ENCODE measurements around the gene NLRP5.

The NLRP5 gene

DNA sequence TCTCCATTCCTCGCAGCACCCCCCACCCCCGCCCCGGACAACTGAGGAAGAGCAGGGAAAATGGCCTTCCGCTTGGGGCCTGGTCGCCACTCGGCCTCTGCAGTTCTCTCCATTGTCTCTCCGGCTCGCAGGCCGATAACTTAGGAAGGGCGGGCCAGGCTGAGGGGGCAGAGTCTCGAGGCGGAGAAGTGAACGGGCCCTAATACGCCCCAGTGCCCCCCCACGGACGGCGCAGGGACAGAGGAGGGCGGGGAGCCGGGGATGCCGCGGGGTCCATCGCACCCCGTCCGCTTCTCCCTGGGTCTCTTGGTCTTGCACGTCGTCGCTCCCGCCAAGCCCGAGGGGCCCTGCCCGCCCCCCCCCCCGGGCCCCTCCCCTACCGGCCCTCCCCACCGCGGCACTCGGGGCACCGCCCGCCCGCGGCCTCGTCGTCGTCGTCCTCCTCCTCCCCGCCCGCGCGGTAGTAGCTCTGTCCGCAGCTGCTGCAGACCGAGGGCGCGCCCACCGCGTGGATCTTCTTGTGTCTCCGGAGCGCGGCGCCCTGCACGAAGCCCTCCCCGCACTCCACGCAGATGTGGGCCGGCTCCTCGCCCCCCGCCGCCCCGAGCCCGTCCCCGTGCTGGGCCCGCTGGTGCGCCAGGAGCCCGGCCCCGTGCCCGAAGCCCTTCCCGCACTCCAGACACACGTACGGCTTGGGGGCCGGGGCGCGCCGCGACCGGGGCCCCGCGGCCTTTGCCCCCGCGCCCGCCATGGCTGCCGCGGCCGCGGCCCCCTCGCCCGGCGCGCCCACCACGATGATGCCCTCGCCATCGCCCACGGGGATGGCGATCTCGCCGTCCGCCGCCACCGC is 101.3 kb downstream of the NLRP5 start:
- H3K4me3 ChIP-seq (ENCODE audit: low read depth, low read length): no peak overlapping the region
- no peaks in the 10 kb centered on the region for H3K27me3 ChIP-seq
- no peaks in the 10 kb centered on the region for H3K4me1 ChIP-seq
- no peak for DNase-seq
- TF ChIP-seq, protein P1, sequence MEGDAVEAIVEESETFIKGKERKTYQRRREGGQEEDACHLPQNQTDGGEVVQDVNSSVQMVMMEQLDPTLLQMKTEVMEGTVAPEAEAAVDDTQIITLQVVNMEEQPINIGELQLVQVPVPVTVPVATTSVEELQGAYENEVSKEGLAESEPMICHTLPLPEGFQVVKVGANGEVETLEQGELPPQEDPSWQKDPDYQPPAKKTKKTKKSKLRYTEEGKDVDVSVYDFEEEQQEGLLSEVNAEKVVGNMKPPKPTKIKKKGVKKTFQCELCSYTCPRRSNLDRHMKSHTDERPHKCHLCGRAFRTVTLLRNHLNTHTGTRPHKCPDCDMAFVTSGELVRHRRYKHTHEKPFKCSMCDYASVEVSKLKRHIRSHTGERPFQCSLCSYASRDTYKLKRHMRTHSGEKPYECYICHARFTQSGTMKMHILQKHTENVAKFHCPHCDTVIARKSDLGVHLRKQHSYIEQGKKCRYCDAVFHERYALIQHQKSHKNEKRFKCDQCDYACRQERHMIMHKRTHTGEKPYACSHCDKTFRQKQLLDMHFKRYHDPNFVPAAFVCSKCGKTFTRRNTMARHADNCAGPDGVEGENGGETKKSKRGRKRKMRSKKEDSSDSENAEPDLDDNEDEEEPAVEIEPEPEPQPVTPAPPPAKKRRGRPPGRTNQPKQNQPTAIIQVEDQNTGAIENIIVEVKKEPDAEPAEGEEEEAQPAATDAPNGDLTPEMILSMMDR (IDR thresholded peaks at IDR 0.05; ENCODE audit: low read depth, low read length): no peak
- peaks cover 4% of the 10 kb centered on the region for H3K36me3 ChIP-seq
- no peaks in the 10 kb centered on the region for H3K9me3 ChIP-seq

GRCh38 chr19:56088497-56089215 is 102.1 kb downstream of the NLRP5 start:
- TF ChIP-seq, protein P1 (IDR thresholded peaks at IDR 0.05; ENCODE audit: low read depth, low read length): no peak

GRCh38 chr19:56089344-56089743 is 102.8 kb downstream of the NLRP5 start:
- no peak overlapping the region for H3K4me3 ChIP-seq (ENCODE audit: low read depth, low read length)
- TF ChIP-seq, protein P1 (IDR thresholded peaks at IDR 0.05; ENCODE audit: low read depth, low read length): no peak
- H3K36me3 ChIP-seq: peaks cover 10% of the 10 kb centered on the region
- no peaks in the 10 kb centered on the region for H3K27me3 ChIP-seq
- no peaks in the 10 kb centered on the region for H3K4me1 ChIP-seq
- DNase-seq: no peak
- no peaks in the 10 kb centered on the region for H3K9me3 ChIP-seq

More at GRCh38 chr19:56088497-56089215, 102.1 kb downstream of the NLRP5 start:
- H3K36me3 ChIP-seq: peaks cover 8% of the 10 kb centered on the region
- H3K9me3 ChIP-seq: no peaks in the 10 kb centered on the region
- H3K4me1 ChIP-seq: no peaks in the 10 kb centered on the region
- H3K27me3 ChIP-seq: no peaks in the 10 kb centered on the region
- DNase-seq: no peak
- H3K4me3 ChIP-seq (ENCODE audit: low read depth, low read length): no peak overlapping the region

GRCh38 chr19:56091066-56091490 is 104.5 kb downstream of the NLRP5 start:
- no peaks in the 10 kb centered on the region for H3K9me3 ChIP-seq
- H3K36me3 ChIP-seq: peaks cover 24% of the 10 kb centered on the region
- no peak overlapping the region for H3K4me3 ChIP-seq (ENCODE audit: low read depth, low read length)
- no peak for DNase-seq
- H3K27me3 ChIP-seq: no peaks in the 10 kb centered on the region
- H3K4me1 ChIP-seq: no peaks in the 10 kb centered on the region
- TF ChIP-seq, protein P1 (IDR thresholded peaks at IDR 0.05; ENCODE audit: low read depth, low read length): no peak

DNA sequence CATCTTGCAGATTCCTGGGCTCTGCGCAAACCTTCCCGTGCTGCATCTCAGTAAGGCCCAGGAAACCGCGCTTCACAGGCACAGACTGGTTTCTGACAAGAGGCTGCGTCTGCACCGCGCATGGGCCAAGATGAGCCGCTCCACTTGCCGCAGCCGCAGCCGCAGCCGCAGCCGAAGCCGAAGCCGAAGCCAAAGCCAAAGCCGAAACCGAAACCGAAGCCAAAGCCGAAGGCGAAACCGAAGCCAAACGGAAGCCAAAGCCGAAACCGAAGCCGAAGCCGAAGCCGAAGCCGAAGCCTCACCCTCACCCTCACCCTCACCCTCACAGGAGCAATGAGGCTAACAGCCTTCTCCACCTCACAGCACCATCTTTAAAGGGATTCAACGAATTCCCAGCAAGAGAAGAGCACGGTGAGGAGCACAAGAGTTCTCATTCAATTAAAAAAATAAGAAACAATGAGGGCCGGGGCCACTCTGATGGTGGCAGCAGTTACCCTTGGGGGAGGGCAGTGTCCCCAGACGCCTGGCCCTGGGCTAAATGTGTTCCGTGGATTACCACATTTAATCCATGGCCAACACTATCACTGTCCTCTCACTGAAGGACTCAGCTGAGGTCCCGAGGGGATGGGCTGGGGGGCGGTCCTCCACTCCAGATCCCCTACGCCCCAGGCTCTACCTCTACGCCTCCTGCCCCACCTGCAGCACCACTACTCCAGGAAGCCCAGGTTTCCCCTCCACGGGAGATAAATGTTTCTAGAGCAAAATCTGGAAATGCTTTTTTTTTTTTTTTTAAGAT is 105.4 kb downstream of the NLRP5 start:
- peaks cover 24% of the 10 kb centered on the region for H3K36me3 ChIP-seq
- DNase-seq: no peak
- TF ChIP-seq, protein P1 (IDR thresholded peaks at IDR 0.05; ENCODE audit: low read depth, low read length): no peak
- H3K4me1 ChIP-seq: no peaks in the 10 kb centered on the region
- no peak overlapping the region for H3K4me3 ChIP-seq (ENCODE audit: low read depth, low read length)
- H3K9me3 ChIP-seq: no peaks in the 10 kb centered on the region
- no peaks in the 10 kb centered on the region for H3K27me3 ChIP-seq

Measured in BE2C (cell line).